HG03575 (cell line): Measurements from ENCODE around the gene KIAA0930.
"Not testable (repeated sequence)": the region's sequence is repeated elsewhere in the genome, so short reads cannot be mapped to it uniquely, and the experiment has no call there.

Source experiments
- ATAC-seq: cut with Tn5 transposase; IDR thresholded peaks from one replicate; pipeline ENCODE4 v1.9.1; 2021; ENCODE audit not compliant: unreplicated experiment, insufficient number of reproducible peaks, low FRiP score; ENCODE audit errors: extremely low read depth

Gene KIAA0930

GRCh38 chr22:45205276-45205925, 35.3 kb downstream of the KIAA0930 start:
- no peak for ATAC-seq

- no peak for ATAC-seq
Measured at GRCh38 chr22:45204819-45205218, 35.9 kb downstream of the KIAA0930 start.

- no peak for ATAC-seq
Measured at GRCh38 chr22:45204241-45204640, 36.5 kb downstream of the KIAA0930 start.

GRCh38 chr22:45203150-45203951, 37.3 kb downstream of the KIAA0930 start:
- no peak for ATAC-seq

- no peak for ATAC-seq
Measured at GRCh38 chr22:45202333-45203149, 38.2 kb downstream of the KIAA0930 start.

GRCh38 chr22:45201678-45202332, 38.9 kb downstream of the KIAA0930 start:
- no peak for ATAC-seq

- ATAC-seq = no peak
Measured at GRCh38 chr22:45200860-45201511, 39.7 kb downstream of the KIAA0930 start.

GRCh38 chr22:45200230-45200629, 40.5 kb downstream of the KIAA0930 start:
- no peak for ATAC-seq

GRCh38 chr22:45199723-45200122, 41.0 kb downstream of the KIAA0930 start:
- ATAC-seq = no peak

- no peak for ATAC-seq
Measured at GRCh38 chr22:45198463-45198795, 42.3 kb downstream of the KIAA0930 start.

GRCh38 chr22:45197606-45198462, 42.9 kb downstream of the KIAA0930 start:
- ATAC-seq = no peak

GRCh38 chr22:45196926-45197605, 43.6 kb downstream of the KIAA0930 start:
- ATAC-seq = no peak

- ATAC-seq = no peak
Measured at GRCh38 chr22:45196308-45196707, 44.4 kb downstream of the KIAA0930 start.

GRCh38 chr22:45195616-45196015, 45.1 kb downstream of the KIAA0930 start:
- no peak for ATAC-seq

GRCh38 chr22:45194686-45195085, 46.0 kb downstream of the KIAA0930 start:
- ATAC-seq = no peak

GRCh38 chr22:45192701-45193187, 48.0 kb downstream of the KIAA0930 start:
- no peak for ATAC-seq

- ATAC-seq = not testable (repeated sequence)
Measured at GRCh38 chr22:45191746-45192145, 48.9 kb downstream of the KIAA0930 start.
